ENCODE data around the gene EHMT2.

The EHMT2 gene

DNA sequence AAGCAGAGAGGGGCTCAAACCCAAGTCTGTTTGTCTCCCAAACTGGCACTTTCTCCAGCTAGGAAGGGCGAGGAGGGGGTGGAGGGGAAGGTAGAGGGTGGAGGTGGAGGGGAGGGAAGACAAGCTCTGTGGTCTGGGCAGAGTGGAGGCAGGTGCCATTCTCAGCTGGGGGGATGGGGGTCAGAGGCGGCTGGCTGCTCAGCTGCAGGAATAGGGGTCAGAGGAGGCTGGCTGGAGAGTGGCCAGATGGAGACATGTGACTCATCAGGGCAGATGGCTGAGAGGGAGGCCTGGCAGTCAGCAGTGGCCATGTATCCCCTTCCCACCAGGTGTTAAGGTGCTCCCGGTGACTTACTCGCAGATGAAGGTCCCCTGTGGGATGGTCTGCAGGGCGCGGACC is 15.2 kb downstream of the EHMT2 start:
- no peak for DNase-seq (ENCODE audit: insufficient read length)
- no peak for FAIRE-seq
- no peak for TF ChIP-seq POLR2AphosphoS5 (IDR thresholded peaks at IDR 0.05; ENCODE audit: low read depth, low read length)
- TF ChIP-seq TAF1 (IDR thresholded peaks at IDR 0.05; ENCODE audit: borderline replicate concordance, low read depth, low read length), result no peak
- TF ChIP-seq POLR2A (IDR thresholded peaks at IDR 0.05; ENCODE audit: low read depth, low read length), result no peak

DNA sequence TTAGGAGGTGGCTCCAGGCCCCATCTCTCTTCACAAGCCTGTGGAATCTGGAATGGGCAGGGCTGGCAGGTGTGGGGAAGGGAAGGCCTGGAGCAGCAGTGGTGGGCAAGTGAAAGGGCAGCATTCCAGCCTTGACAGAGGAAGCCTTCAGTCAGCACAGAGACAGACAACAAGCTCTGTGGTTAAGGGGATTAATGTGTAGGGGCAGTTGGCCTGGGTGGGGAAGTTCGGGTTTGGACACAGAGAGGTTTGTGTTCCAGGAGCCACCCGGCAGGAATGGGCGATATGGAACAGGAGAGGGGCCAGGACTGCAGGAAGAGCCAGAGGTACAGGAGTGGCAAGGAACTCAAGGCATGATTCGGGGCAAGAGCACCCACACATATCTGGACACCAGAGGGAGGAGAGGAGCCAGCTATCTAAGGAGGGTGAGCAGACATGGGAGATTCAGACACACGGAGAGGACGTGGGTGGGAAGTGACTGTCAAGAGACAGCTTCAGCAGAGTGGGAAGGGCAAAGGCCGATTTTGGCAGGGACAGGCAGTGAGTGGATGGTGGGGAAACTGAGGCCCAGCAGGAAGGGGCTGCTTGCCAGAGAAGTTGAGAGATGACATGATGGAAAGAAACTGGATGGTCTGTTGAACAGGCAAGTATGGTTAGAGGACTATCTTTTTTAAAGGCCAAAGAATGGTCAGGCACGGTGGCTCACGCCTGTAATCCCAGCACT is 16.2 kb downstream of the EHMT2 start:
- TF ChIP-seq POLR2A (IDR thresholded peaks at IDR 0.05; ENCODE audit: low read depth, low read length) (no peak), TAF1 (IDR thresholded peaks at IDR 0.05; ENCODE audit: borderline replicate concordance, low read depth, low read length) (no peak), POLR2AphosphoS5 (IDR thresholded peaks at IDR 0.05; ENCODE audit: low read depth, low read length) (no peak)
- no peak for FAIRE-seq
- DNase-seq (ENCODE audit: insufficient read length), result no peak

- FAIRE-seq, result no peak
- no peak for TF ChIP-seq POLR2AphosphoS5 (IDR thresholded peaks at IDR 0.05; ENCODE audit: low read depth, low read length)
- no peak for TF ChIP-seq POLR2A (IDR thresholded peaks at IDR 0.05; ENCODE audit: low read depth, low read length)
- TF ChIP-seq TAF1 (IDR thresholded peaks at IDR 0.05; ENCODE audit: borderline replicate concordance, low read depth, low read length), result no peak
- no peak for DNase-seq (ENCODE audit: insufficient read length)
Measured at GRCh38 chr6:31880616-31881015, 16.9 kb downstream of the EHMT2 start.

DNA sequence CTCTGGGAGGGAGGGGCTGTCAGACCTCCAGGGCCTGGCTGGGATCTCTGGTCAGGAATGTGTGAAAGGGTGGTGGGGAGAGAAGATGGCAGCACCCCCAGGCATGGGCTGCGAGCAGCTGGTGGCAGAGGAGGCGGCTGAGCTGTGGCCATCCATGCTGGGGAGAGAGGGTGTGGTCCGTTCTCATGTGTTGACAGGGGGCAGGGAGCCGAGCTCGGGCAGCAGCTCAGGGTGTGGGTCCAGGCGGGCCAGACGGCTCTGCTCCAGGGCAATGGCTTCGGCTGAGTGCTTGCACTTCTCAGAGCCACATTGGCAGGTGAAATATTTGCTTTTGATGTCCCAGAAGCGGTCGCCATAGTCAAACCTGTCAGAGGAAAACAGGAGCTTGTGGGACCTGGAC is 17.6 kb downstream of the EHMT2 start:
- TF ChIP-seq POLR2A (IDR thresholded peaks at IDR 0.05; ENCODE audit: low read depth, low read length) (no peak), TAF1 (IDR thresholded peaks at IDR 0.05; ENCODE audit: borderline replicate concordance, low read depth, low read length) (no peak), POLR2AphosphoS5 (IDR thresholded peaks at IDR 0.05; ENCODE audit: low read depth, low read length) (no peak)
- DNase-seq (ENCODE audit: insufficient read length) (no peak), FAIRE-seq (no peak)

DNA sequence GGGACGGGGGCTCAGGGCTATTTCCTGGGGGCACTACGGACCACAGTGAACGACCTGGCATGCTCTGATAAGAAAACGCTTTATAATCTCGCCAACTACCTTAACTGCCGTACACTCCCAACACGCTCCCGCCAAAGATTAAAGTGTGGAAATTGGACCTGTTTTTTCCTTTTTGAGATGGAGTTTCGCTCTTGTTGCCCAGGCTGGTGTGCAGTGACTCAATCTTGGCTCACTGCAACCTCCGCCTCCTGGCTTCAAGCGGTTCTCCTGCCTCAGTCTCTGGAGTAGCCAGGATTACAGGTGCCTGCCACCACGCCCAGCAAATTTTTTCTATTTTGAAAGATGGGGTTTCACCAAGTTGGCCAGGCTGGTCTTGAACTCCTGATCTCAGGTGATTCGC is 18.4 kb downstream of the EHMT2 start:
- DNase-seq (ENCODE audit: insufficient read length) (no peak), FAIRE-seq (no peak)
- TF ChIP-seq POLR2AphosphoS5 (IDR thresholded peaks at IDR 0.05; ENCODE audit: low read depth, low read length) (no peak), POLR2A (IDR thresholded peaks at IDR 0.05; ENCODE audit: low read depth, low read length) (no peak), TAF1 (IDR thresholded peaks at IDR 0.05; ENCODE audit: borderline replicate concordance, low read depth, low read length) (no peak)

DNA sequence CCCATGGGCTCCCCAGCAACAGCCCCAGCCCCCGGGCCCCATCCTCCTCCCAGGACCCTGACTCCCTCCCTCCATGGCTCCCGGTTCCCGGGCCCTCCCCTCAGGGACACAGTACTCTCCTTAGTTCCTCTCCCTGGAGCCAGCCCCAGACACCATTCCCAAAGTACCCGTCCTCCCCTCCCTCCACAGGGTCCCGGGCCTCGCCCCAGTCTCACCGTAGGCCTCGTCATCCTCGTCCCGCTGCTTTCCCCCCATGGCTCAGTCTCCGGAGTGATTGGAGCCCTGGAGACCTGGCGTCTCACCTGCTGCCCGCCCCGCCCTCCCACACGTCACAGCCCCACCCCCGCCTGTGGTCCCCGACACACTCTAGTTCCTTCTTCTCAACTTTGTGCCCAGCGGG is 18.8 kb downstream of the EHMT2 start, which contains the start of gene SLC44A4:
Gene SLC44A4, minus strand, starts transcription at position 272 of the 400 bp plus-strand sequence. Its CDS starts 17 bp downstream, at position 255.
- no peak for DNase-seq (ENCODE audit: insufficient read length)

DNA sequence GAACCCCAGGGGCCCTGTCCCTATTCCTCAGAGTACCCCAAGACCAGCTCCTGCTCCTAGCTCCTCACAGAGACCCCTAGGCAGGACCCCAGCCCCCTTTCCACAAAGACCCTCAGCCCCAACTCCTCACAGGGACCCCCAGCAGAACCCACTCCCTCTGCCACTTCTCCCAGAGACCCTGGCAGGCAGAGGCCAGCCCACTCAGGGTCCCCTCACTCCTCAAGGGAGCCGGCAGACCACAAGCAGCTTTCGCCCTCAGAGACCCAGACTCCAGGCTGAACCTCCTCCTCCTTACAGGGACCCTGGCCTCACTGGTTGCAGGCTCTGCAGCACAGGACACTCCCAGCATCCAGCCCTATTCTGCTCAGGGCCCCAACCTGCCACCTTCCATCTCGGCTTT is 19.3 kb downstream of the EHMT2 start:
- FAIRE-seq, result no peak
- TF ChIP-seq POLR2AphosphoS5 (IDR thresholded peaks at IDR 0.05; ENCODE audit: low read depth, low read length), result no peak
- no peak for TF ChIP-seq TAF1 (IDR thresholded peaks at IDR 0.05; ENCODE audit: borderline replicate concordance, low read depth, low read length)
- TF ChIP-seq POLR2A (IDR thresholded peaks at IDR 0.05; ENCODE audit: low read depth, low read length), result no peak
- no peak for DNase-seq (ENCODE audit: insufficient read length)

More for the DNA sequence above, 18.8 kb downstream of the EHMT2 start, which contains the start of gene SLC44A4:
- no peak for FAIRE-seq
- TF ChIP-seq POLR2AphosphoS5 (IDR thresholded peaks at IDR 0.05; ENCODE audit: low read depth, low read length) (no peak), POLR2A (IDR thresholded peaks at IDR 0.05; ENCODE audit: low read depth, low read length) (no peak), TAF1 (IDR thresholded peaks at IDR 0.05; ENCODE audit: borderline replicate concordance, low read depth, low read length) (no peak)

DNA sequence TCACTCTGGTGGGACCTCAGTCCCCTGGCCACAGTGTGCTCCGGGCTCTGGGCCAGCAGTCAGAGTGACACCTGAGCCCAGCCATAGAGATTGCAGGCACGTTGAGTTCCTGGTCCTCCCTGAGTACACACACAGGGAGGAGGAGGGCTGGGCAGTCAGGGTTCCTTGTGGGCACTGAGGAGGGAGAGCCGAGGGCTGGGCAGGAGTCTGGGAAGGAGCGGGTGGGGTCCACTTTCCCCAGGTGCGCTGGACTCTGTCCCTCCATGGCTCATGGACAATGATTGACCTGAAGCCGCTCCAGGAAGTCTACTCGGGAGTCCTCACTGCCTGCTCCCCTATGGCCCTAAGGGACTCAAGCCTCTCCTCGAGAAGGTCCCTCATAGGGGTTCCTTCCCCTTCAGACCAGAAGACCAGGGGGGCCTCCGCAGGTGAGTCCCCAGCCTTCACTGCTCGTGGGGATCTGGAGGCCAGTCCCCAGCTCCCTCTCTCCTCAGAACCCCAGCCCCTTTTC is 19.8 kb downstream of the EHMT2 start:
- DNase-seq (ENCODE audit: insufficient read length) (no peak), FAIRE-seq (no peak)
- no peak for TF ChIP-seq TAF1 (IDR thresholded peaks at IDR 0.05; ENCODE audit: borderline replicate concordance, low read depth, low read length)
- TF ChIP-seq POLR2A (IDR thresholded peaks at IDR 0.05; ENCODE audit: low read depth, low read length), result no peak
- TF ChIP-seq POLR2AphosphoS5 (IDR thresholded peaks at IDR 0.05; ENCODE audit: low read depth, low read length), result no peak

DNA sequence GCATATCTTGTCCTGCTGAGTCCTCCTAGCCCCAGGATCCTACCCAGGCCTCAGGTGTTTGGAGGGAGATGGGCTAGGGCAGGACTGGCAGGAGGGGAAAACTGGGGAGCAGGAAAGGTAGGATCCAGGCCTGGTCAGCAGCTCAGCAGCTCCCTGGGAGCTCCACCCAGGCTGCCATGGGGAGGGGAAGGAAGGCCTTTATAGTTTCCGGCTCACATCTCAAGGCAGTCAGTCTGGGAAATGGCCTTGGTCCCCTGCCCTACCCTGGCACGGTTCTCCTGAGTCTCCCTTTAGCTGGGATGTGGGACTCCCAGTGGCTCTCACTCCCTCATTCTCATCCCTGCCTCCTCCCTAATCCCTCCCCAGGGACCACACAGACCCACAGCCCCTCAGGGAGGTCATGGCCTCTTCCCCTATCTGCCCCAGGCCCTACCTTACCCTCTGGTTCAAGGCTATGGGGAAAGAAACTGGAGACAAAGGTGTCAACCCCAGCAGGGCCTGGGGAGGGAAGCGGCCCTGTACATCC is 20.3 kb downstream of the EHMT2 start:
- TF ChIP-seq POLR2A (IDR thresholded peaks at IDR 0.05; ENCODE audit: low read depth, low read length) (no peak), POLR2AphosphoS5 (IDR thresholded peaks at IDR 0.05; ENCODE audit: low read depth, low read length) (no peak), TAF1 (IDR thresholded peaks at IDR 0.05; ENCODE audit: borderline replicate concordance, low read depth, low read length) (no peak)
- DNase-seq (ENCODE audit: insufficient read length) (no peak), FAIRE-seq (no peak)

DNA sequence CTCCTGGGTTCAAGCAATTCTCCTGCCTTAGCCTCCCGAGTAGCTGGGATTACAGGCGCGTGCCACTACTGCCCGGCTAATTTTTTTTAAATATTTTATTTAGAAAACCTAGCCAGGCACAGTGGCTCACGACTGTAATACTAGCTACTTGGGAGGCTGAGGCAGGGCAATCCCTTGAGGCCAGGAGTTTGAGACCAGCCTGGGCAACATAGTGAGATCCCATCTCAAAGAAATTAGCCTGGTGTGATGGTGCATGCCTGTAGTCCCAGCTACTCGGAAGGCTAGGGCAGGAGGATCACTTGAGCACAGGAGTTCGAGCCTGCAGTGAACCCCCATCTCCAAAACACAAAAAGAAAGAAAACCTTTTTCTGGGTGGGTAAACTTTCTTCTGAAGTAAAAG is 21.1 kb downstream of the EHMT2 start:
- TF ChIP-seq TAF1 (IDR thresholded peaks at IDR 0.05; ENCODE audit: borderline replicate concordance, low read depth, low read length) (no peak), POLR2AphosphoS5 (IDR thresholded peaks at IDR 0.05; ENCODE audit: low read depth, low read length) (no peak), POLR2A (IDR thresholded peaks at IDR 0.05; ENCODE audit: low read depth, low read length) (no peak)
- DNase-seq (ENCODE audit: insufficient read length) (no peak), FAIRE-seq (no peak)

DNA sequence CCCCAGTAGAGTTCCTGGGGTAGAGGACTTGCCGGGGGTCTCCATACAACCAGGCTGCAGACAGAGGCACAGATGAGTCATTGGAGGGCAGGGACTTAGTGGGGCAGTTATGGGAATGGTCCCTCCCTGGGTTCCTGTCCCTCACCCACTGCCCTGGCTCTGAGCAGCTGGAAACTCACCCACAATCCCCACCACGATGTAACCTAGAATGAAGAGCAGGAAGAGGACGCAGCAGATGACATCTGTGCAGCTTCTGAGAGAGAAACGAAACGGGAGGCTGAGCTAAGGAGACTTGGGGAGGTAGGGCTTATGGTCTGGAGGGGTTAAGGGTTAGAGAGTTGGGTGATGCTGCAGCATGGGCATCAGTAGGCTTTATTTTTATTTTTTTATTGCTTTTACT is 21.6 kb downstream of the EHMT2 start:
- FAIRE-seq (no peak), DNase-seq (ENCODE audit: insufficient read length) (no peak)
- TF ChIP-seq TAF1 (IDR thresholded peaks at IDR 0.05; ENCODE audit: borderline replicate concordance, low read depth, low read length), result no peak
- TF ChIP-seq POLR2AphosphoS5 (IDR thresholded peaks at IDR 0.05; ENCODE audit: low read depth, low read length), result no peak
- no peak for TF ChIP-seq POLR2A (IDR thresholded peaks at IDR 0.05; ENCODE audit: low read depth, low read length)

Data from GM12892 (cell line).